ENCODE results near the gene SREBF2.
A peak's percentile ranks its signal among the peaks of the same experiment; 100 is the strongest.
"Not testable (repeated sequence)": the region's sequence is repeated elsewhere in the genome, so short reads cannot be mapped to it uniquely, and the experiment has no call there.

The SREBF2 gene

DNA sequence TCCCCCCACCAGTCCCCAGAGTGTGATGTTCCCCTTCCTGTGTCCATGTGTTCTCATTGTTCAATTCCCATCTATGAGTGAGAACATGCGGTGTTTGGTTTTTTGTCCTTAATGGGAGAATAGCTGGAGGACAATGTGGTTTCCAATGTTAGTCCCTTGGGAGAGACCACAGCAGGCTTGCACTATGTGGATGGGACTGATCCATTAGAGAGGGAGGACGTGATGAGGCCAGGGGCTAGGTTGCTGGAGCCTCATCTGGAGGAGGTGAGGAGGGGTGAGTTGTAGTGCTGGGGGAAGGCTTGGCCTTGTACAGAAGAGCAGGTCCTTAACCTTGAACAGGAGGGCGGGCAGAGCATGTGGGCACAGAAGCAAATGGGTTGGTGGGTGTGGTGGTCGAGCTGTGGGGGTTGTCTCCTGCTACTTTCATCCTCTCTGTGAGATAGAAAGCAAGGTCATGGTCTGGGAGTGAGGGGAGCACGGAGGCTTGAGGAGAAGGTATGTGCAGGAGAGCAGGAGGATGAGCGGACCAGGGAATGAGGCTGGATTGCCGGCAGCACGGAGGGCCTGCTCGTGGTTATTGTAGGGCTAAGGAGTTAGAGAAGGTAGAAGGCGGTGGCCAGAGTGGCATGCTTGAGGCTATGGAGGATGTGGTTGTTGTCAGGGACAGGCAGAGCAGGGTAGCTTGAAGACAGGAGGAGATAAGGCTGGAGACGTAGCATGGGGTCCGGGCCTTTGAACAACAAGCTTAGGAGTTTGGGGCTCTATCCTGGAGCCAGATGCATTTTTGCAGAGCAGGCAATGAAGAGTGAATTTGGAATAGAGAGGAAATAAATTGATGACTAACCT, 11.2 kb upstream of the SREBF2 start:
- DNase-seq (ENCODE audit: low read depth, low spot score): no peak

DNA sequence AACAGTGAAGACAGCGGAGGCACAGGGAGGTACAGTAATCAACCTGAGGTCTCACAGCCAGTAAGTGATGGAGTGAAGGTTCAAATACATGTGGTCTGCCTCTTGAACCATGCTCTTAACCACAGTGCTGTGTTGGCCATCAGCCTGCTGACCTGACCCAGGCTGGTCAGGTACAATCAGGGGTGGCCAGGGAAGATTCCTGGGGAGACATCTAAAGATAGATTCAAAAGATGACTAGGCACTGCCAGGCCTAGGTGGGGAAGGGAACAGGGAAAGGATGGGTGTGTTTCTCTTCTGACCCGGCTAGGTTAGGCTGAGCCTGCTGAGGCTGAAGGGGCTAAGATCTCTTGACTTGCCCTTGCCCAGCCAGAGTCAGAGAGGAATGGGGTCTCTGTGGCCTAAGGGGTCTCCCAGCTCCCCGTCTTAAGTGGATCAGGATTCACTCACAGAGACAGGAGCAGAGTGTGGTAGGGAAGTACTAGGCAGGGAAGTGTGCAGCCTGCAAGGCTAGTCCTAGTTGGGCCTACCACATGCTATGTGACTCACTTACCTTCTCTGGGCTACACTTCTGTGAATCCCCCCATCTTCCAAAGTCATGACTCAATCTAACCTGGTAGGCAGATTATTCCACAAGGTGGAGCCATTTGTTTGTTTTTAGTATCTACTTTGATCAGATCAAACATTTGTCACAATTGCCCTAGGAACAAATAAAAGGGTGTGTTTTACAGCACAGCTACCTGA, 10.4 kb upstream of the SREBF2 start:
- peak; percentile 38 for DNase-seq (ENCODE audit: low read depth, low spot score)

DNA sequence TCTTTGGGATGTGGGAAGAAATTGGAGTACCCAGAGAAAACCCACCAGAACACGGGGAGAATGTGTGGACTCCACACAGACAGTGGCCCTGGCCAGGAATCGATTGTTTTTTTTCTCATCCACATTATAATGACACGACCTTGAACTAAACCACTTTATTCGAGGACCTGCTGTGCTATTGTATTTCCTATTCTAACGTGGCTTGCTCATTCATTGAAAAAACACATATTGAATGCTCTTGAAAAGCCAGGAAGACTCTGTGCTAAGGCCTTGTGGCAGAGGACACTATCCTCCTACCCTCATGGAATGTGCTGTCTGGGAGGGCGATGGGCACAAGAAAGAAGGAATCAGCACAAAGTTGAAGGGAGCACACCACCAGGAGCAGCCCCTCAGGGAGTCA, 9.1 kb upstream of the SREBF2 start:
- no peak for DNase-seq (ENCODE audit: low read depth, low spot score)

DNA sequence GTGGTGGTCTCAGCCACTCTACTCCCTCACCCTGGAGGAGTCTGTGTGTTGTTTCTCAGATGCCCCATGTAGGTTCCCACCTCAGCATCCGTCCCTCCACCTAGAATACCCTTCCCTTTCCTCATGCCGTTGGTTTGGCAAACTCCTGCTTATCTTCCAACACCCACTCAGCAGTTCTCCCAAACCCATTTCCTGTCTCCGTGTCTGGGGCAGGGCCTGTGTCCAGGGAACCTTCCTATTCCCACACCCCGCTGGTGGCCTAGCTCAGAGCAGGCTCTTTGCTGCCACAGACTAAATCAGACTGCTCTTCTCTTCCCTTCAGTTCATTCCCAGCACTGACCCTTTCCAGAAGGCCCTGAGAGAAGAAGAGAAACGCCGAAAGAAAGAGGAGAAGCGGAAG, 7.5 kb upstream of the SREBF2 start:
- DNase-seq (ENCODE audit: low read depth, low spot score): no peak

DNA sequence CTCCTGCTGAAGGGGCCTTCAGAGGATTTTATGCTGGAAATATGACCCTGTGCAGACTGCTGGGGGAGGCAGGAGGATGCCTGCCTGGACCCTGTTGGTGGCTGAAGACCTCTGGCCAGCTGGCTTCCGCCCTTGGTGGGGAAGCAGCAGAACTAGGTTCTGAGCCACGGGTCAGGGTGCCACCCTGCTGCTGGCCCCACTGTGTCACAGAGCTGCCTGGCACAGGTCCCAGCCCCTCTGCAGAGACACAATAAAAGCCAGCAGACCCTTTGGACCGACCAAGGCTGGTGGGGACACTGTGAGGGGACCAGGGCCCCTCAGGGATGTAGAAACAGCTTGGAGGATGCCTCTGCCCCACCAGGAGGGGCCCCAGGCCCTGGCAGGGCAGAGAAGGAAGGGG, 6.9 kb upstream of the SREBF2 start:
- DNase-seq (ENCODE audit: low read depth, low spot score): no peak

DNA sequence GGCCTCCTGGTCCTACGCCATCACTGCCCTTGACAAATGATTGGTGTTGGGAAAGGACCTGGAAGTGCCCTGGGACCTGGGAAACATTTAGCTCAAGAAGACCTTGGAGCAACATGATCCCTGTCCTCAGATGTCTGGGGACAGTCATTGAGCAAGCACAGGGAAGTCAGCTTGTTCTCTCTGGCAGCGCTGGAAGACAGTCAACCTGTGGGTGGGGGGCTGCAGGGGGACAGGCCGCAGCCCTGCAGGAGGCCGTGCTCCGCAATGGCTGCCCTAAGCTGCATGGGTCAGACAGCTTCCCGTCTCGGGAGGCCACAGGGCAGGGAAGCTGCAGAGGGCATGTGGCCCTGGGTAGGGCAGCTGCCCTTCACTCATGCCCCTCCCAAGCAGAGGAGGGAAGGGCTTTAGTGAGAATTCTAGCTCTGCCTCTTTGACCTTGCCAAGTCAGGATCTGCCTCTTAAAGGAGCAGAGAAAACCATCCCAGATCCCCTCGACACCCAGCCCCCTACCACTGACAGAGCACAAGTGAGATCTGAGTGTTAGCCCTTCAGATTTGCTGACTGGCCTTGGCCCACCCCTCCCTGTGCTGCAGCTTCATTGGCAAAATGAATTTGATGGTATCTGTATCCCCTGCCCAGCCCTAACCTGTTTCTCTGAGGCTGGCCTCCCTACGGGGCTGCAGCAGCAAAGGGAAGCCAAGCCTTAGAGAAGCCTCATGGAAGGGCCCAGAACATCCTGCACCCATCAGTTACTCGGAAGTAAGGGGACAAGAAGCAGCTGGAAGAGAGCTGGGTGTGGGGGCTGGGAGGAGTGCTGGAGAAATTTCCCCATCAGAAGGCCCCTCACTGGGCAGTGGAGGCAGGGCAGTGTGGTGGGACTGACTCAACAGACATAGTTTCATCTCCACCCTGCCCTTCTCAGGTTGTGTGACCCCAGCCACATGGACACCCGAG, 6.2 kb upstream of the SREBF2 start:
- no peak for DNase-seq (ENCODE audit: low read depth, low spot score)

DNA sequence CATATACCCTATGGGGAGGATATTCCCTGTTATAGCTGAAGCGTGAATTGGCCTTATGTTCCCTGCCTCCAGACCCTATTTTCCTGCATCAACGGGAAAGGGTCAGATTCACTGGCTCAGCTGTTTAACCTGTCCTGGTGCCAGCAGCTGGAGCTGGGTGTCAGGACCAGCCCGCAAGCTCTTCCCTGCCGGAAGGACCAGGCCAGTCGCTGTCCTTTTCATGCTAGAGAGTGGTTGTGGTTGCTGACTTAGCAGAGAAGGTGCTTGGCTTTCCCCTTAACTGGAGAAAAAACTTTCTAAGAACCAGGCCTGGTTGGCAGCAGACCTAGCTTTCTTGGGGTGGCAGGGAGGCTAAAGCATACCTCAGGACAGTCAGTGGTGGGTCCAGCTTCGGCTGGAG, 5.2 kb upstream of the SREBF2 start:
- no peak for DNase-seq (ENCODE audit: low read depth, low spot score)

DNA sequence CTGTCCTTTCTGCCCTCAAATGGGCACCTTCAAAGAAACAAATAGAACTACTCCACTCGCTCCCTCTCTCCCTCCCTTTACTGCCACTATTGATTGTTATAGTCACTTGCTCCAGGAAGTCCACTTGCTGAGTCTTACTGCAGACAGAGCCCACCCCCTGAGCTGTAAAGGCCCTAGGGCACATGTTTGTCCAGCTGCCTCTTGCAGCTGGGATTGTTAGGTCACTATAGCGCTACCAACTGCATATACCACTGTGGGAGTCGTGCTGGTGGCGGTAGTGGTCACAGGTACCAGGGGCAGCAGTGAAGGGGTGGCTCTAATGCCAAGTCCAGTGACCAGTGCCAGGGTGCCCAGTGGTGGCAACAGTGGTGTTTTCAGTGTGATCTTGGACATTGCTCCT, 4.4 kb upstream of the SREBF2 start:
- no peak for DNase-seq (ENCODE audit: low read depth, low spot score)

DNA sequence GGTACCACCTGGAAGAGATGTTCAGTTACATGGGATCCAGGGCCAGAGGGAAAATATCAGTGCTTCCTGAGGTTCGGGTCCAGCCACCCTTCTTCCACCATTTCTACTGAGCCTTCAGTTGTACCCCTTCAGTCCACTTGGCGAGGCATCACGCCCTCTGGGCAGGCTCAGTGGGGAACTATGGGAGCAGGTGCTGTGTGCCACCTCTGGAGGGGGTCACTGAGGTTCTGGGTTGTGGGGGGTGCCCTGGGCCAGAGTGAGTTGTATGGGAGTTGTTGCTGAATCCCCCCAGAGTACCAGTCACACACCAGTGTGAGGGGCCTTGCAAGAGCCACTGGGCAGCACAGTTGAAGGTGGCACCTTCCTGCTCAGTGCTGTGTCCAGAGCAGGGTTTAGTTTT, 2.7 kb upstream of the SREBF2 start:
- no peak for DNase-seq (ENCODE audit: low read depth, low spot score)

DNA sequence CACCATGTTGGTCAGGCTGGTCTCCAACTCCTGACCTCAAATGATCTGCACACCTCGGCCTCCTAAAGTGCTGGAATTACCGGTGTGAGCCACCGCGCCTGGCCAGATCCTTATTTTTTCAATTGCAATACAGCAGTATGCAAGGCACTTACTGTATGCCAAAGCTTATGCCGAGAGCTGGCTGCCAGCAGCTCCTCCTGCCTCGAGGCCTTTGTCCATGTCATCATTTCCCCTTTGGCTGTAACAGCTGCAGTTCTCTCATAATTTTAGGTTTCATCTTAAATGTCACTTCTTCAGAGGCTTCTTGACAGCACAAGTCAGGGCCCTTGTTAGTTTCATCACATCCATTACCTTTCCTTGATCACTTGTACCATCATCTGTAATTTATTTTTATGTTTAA, 1.5 kb upstream of the SREBF2 start:
- no peak for DNase-seq (ENCODE audit: low read depth, low spot score)

DNA sequence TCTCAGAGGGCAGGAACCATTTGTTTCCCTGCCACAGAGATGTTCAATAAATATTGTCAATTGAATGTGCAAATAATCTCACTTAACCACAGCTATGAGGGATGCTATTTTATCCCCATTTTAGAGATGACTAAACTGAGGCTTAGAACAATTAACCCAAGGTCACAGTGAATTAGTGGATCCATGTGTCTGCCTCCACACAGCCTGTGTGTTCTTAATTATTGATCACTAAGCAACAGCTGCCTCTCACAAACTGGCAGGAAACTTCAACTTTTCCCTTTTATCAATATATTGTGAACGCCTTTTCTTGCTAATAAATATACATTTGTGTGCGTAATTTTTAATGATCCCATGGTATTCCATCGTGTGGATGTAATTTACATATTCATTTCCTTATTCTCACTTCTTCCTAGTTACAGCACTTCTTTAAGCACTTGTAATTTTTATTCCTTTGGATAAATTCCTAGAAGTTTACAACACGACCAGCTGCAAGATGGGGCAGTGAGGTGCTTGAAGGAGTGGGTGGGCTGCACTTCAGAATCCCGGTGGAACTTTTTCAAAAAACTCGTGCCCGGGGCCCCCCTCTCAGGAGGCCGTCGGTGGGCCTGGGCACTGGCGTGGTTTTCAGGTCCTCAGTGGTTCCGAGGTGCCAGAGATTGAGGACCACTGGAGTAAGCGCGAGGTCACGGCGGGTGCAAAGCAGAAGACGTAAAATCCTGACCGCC, 915 bp upstream of the SREBF2 start:
- DNase-seq (ENCODE audit: low read depth, low spot score): no peak

DNA sequence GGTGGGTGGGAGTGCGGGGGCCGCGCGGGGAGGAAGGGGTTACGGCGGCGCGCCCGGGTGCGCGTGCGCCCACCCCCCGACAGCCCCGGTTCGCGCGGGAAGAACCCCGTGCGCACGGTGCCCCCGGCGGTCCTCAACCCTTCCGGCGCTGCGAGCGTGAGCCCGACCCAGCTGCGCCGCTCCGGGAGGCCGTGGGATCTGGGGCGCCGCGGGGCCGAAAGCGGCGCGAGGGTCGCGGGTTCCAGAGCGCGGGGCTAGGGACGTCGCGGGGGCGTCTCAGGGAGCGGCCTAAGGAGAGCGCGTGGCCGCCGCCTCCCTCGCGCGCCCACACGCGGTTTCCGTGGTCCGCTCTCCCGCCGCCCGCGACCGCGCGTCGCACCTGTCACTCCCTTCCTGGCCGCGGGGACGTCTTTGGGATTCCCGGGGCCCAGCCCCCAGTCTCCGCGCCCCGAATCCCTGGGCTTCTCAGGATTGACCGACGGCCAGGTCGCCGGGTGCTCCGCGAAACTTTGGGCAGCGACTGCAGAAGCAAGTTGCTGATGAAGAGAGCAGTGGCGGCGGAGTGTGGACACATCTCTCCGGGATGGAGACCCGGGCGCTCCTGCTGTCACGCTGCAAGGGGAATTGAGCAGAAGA, 582 bp downstream of the SREBF2 start:
- DNase-seq (ENCODE audit: low read depth, low spot score): no peak

DNA sequence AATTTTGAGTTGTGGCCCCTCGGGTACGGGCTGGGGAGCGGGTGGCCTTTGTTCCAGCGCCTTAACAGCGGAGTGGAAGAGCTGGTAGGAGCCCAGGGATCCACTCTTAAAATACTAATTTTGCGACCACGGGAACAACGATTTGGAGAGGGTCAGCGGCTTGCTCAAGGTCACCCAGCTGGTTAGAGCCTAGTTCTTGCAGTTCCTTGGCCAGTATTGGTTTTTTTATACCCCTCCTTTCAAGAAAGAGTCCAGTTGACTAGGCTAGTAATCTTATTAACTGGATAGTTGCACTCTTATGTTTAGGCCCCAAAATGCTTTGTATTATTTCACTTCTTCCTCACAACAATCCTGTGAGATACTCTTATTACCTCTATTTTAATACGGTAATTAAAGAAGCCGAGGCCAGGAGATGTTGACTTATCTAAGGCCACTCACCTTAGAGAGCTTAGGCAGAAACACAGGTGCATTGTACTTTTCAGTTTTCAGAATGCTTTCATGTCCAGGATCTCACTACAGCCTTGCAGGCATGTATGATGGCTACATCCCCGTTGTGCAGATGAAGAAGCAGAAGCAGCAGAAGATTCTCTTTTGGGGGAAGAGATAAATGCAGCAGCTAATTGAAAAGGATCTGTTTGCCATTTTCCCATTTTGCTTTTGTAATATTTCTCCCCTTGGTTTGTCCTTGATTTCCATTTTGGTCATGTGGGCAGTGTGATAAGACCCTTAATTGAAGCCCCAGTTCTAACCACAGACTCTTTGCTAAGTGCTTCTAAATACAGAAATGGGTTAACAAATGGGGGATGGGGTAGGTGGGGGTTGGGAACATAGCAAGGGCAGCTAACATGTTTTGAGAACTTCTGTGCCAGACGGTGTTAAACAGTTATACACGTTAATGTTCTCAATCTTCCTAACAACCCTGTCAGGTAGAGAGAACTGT, 1.4 kb downstream of the SREBF2 start:
- no peak for DNase-seq (ENCODE audit: low read depth, low spot score)

DNA sequence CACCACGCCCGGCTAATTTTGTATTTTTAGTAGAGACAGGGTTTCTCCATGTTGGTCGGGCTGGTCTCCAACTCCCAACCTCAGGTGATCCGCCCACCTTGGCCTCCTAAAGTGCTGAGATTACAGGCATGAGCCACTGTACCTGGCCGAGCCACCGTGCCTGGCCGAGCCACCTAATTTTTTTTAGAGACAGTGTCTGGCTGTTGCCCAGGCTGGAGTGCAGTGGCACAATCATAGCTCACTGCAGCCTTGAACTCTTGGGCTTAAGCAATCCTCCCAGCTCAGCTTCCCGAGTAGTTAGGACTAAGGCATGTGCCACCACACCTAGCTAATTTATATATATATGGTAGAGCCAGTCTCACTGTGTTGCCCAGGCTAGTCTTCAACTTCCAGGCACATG, 2.6 kb downstream of the SREBF2 start:
- DNase-seq (ENCODE audit: low read depth, low spot score): not testable (repeated sequence)

DNA sequence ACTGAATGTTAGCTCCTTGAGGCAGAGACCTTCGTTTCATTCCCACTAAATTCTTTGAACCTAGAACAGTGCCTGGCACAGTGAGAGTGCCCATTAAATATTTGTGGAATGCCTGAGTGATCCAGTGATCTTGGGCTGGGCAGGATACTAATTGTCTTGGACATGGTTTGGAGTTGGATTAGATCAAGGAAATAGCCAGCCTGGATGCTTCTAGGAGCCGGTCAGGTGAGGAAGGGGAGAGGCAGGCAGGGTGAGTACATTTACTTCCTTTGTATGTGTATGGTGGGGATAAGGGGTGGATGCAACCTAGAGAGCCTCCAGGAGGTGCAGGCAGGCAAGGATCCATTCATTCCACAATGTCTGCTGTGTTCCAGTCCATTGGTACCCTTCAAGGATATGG, 3.6 kb downstream of the SREBF2 start:
- DNase-seq (ENCODE audit: low read depth, low spot score): no peak

DNA sequence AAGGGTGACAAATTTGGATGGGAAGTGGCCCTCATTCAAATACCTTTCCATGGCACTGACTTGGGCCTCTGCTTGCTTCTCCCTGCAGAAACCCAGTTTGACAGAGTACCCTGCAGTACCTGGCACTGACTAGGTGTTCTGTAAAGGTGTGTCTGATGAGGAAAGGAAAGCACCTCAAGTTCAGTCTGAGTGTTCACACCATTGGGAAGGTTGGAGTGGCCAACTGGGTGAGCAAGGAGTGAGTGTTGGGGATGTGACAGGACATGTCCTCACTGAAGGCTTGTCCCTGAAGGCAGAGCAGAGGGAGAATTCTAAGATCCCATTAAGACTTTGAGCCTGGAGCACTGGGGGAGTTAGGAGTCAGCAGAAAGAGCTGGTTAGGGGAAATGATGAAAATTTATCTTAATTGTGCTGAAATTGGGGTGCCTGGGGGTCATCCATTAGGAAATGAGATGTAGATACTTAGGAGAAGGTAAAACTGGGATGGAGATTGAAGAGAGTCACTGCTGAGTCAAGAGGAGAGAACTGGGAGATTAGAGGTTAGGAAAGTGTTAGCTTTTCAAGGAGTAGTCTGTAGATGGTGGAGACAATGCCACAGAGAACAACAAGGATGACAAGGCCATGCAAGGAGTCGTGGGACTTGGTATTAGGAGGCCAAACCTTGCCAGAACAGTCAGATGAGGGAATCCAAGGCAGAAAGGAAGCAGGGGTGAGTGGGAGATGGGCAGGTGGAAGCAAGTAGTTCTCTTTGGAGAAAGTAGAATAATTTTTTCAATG, 6.1 kb downstream of the SREBF2 start:
- no peak for DNase-seq (ENCODE audit: low read depth, low spot score)

DNA sequence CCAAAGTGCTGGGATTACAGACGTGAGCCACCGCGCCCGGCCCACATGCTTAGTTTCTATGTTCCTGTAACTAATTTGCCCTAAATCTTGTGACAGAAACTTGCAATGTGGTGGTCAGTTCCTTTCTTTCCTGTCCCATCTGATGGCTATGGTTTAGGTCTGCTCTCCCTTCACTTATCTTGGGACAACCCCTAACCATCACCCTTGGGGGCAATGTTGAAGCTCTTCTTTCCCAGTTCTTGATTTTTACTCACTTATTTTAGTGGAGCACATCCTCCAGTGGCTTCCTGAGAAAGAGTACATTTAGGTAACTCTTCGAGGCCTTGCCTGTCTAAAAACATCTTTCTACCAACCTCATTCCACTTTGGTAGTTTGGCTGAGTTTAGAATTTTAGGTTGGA, 7.3 kb downstream of the SREBF2 start:
- no peak for DNase-seq (ENCODE audit: low read depth, low spot score)

DNA sequence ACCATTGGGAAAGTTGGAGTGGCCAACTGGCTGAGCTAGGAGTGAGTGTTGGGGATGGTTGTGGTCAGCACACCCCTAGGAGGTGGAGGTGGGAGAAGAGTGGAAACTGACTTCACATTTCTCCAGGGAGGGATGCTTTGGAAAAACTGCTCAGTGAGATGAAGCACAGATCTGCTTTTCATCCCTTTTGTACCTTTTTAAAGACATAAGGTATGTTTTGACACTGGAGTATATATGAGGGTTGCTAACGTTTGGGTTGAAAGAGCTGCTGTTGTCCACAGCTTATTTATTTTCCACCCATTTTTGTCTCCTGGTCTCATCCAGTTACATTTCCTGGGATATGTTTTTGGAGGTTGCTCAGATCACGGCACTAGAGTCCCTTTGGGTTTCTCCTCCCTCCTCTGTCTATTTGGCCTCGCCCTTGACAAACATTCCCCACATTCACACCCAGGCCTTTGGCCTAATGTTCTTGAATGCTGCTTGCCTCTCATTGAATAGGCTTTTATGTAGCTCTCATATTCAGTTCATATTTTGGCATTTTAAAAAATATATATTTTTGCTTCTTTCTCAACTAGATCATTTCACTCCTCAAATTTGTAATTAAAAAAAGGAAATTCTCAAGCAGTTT, 8.3 kb downstream of the SREBF2 start:
- DNase-seq (ENCODE audit: low read depth, low spot score): no peak
